ENCODE measurements around the gene RNF26. TPM values are rescaled to one million over a fixed set of nuclear protein-coding genes. Genes with fewer than 3 reads are reported as not detected.
A peak's percentile ranks its signal among the peaks of the same experiment; 100 is the strongest.

Gene RNF26
- total and polyA plus RNA-seq, 2 of the 13 experiments (the other 11 are each of a cell fraction or from before 2014, with no cell fraction given): 11.9 to 26.3 TPM

DNA sequence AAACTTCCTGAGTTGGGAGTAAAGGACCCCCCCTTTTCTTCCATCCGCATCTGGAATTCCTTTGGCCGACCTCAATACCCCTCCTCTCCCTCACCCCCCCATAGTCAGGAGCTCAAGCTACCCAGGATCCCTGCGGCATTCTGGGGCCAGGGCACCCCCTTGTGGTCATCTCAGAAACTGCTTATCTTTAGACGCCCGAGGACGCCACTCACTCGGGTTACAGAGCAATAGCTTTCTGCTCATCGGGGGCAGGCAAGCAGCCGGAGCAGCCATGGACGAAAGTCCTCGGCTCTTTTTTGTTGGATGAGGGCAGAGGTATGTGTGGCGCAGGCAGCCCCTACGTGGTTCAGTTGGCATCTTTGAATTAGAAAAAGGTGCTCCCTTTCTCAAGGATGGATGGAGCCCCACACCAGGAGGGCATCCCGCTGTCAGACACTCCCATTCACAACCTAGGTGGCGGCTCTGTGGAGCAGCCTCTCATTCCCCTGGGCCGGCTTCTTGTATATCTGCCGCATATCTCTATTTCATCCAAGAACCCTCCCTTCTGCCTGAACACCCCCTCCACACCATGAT is 4.1 kb downstream of the RNF26 start:
- 25% methylated on average over 16 of the region's 17 CpGs for WGBS (ENCODE audit: low lambda C conversion rate)
- Histone ChIP-seq H3K27me3 (ENCODE audit: control insufficient read depth in 1 of 2, insufficient read depth in 2 of 2, low read length in 2 of 2) (peaks cover 0 to 26% of the 10 kb centered on the region in 2 experiments; a peak in 3 of 5 replicates), H3K9me3 (ENCODE audit: low read length) (no peaks in the 10 kb centered on the region), H3K27ac (ENCODE audit: extremely low read length, insufficient read depth, low read length) (no peak overlapping the region), H3K79me2 (ENCODE audit: insufficient read depth, low read length) (peaks cover 24% of the 10 kb centered on the region), H2AFZ (ENCODE audit: low read length) (no peak overlapping the region), H3K36me3 (replicated peaks in 1 of 2; ENCODE audit: control insufficient read depth in 1 of 2, insufficient read depth in 2 of 2, low read length in 2 of 2) (peaks cover 8 to 14% of the 10 kb centered on the region in 2 experiments; a peak in 4 of 5 replicates), H3K9ac (ENCODE audit: insufficient read depth, low read depth, low read length) (no peak overlapping the region), H4K20me1 (ENCODE audit: insufficient read depth, low read length) (peaks cover 4% of the 10 kb centered on the region; the same call in 1 of the 2 replicates), H3K4me3 (replicated peaks in 1 of 3; ENCODE audit: insufficient read depth in 1 of 3, low read depth in 2 of 3, low read length in 3 of 3) (no peak overlapping the region), H3K4me1 (ENCODE audit: insufficient read depth, low read length) (peaks cover 57% of the 10 kb centered on the region), H3K4me2 (ENCODE audit: low read depth, low read length) (peak overlapping the region; percentile 35; the same call in 1 of the 2 replicates)
- POLR2A ChIA-PET: interaction anchor here (0.6 to 2.3 kb wide), 12 partner anchors 10 to 222 kb away, joined by 3 to 29 read pairs (median 4); partner anchors contain the start of genes CBL, MCAM and USP2
- CTCF ChIA-PET (ENCODE audit: low intra/inter-chr PET ratio, low total read pairs): interaction anchor here (1.3 to 1.9 kb wide), 4 partner anchors 14 to 43 kb away, joined by 4 to 17 read pairs (median 9); partner anchors contain the start of gene USP2
- BruUV-seq (replicated peaks): no TSS peak
- FAIRE-seq (peak; percentile 30), ATAC-seq (peak; percentile 43), DNase-seq (ENCODE audit: low spot score) (peak; percentile 57)
- in situ Hi-C loops (cut with HindIII; ENCODE audit: extremely low pct_ligation_motif_present, low pct_unique_long_range_greater_than_20kb) (loop anchor here (5.0 to 10.0 kb wide), 2 partner anchors 34 to 136 kb away; no protein-coding TSS in a partner anchor), intact Hi-C loops (cut with micrococcal nuclease; ENCODE audit: unreplicated experiment) (loop anchor here (1.0 kb wide), 1 partner anchor 36 kb away; no protein-coding TSS in a partner anchor)
- TF ChIP-seq SAP130 (CRISPR knock-in tag; IDR thresholded peaks at IDR 0.05; ENCODE audit: low read depth) (peak; percentile 17; the same call in 1 of the 2 replicates), U2AF1 (optimal IDR thresholded peaks at IDR 0.05; ENCODE audit: low read depth, low read length) (peak; percentile 35), KLF15 (CRISPR knock-in tag; IDR thresholded peaks at IDR 0.05; ENCODE audit: borderline replicate concordance) (no peak), IRF2 (CRISPR knock-in tag; IDR thresholded peaks at IDR 0.05) (0 out of 2 replicates have a peak, but pooled peaks have one; percentile 35), MAX (IDR thresholded peaks at IDR 0.05) (0 out of 2 replicates have a peak, but pooled peaks have one; percentile 26), ZNF33A (CRISPR knock-in tag; IDR thresholded peaks at IDR 0.05; ENCODE audit: borderline replicate concordance) (no peak), ERF (CRISPR knock-in tag; IDR thresholded peaks at IDR 0.05) (peak; percentile 33; the same call in 1 of the 2 replicates), ZBTB3 (CRISPR knock-in tag; IDR thresholded peaks at IDR 0.05; ENCODE audit: borderline replicate concordance, low read depth) (no peak)
- TF ChIP-seq, protein P1, sequence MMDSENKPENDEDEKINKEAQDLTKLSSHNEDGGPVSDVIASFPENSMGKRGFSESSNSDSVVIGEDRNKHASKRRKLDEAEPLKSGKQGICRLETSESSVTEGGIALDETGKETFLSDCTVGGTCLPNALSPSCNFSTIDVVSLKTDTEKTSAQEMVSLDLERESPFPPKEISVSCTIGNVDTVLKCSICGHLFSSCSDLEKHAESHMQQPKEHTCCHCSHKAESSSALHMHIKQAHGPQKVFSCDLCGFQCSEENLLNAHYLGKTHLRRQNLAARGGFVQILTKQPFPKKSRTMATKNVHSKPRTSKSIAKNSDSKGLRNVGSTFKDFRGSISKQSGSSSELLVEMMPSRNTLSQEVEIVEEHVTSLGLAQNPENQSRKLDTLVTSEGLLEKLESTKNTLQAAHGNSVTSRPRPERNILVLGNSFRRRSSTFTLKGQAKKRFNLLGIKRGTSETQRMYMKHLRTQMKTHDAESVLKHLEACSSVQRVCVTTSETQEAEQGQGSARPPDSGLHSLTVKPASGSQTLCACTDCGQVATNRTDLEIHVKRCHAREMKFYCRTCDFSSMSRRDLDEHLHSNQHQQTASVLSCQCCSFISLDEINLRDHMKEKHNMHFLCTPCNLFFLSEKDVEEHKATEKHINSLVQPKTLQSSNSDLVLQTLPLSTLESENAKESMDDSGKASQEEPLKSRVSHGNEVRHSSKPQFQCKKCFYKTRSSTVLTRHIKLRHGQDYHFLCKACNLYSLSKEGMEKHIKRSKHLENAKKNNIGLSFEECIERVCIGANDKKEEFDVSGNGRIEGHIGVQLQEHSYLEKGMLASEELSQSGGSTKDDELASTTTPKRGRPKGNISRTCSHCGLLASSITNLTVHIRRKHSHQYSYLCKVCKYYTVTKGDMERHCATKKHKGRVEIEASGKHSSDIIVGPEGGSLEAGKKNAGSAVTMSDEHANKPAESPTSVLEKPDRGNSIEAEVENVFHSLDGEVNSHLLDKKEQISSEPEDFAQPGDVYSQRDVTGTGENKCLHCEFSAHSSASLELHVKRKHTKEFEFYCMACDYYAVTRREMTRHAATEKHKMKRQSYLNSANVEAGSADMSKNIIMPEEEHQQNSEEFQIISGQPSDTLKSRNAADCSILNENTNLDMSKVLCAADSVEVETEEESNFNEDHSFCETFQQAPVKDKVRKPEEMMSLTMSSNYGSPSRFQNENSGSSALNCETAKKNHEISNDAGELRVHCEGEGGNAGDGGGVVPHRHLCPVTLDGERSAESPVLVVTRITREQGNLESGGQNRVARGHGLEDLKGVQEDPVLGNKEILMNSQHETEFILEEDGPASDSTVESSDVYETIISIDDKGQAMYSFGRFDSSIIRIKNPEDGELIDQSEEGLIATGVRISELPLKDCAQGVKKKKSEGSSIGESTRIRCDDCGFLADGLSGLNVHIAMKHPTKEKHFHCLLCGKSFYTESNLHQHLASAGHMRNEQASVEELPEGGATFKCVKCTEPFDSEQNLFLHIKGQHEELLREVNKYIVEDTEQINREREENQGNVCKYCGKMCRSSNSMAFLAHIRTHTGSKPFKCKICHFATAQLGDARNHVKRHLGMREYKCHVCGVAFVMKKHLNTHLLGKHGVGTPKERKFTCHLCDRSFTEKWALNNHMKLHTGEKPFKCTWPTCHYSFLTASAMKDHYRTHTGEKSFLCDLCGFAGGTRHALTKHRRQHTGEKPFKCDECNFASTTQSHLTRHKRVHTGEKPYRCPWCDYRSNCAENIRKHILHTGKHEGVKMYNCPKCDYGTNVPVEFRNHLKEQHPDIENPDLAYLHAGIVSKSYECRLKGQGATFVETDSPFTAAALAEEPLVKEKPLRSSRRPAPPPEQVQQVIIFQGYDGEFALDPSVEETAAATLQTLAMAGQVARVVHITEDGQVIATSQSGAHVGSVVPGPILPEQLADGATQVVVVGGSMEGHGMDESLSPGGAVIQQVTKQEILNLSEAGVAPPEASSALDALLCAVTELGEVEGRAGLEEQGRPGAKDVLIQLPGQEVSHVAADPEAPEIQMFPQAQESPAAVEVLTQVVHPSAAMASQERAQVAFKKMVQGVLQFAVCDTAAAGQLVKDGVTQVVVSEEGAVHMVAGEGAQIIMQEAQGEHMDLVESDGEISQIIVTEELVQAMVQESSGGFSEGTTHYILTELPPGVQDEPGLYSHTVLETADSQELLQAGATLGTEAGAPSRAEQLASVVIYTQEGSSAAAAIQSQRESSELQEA (CRISPR knock-in tag; IDR thresholded peaks at IDR 0.05; ENCODE audit: not compliant biosample characterization): no peak
- TF ChIP-seq, protein P2, sequence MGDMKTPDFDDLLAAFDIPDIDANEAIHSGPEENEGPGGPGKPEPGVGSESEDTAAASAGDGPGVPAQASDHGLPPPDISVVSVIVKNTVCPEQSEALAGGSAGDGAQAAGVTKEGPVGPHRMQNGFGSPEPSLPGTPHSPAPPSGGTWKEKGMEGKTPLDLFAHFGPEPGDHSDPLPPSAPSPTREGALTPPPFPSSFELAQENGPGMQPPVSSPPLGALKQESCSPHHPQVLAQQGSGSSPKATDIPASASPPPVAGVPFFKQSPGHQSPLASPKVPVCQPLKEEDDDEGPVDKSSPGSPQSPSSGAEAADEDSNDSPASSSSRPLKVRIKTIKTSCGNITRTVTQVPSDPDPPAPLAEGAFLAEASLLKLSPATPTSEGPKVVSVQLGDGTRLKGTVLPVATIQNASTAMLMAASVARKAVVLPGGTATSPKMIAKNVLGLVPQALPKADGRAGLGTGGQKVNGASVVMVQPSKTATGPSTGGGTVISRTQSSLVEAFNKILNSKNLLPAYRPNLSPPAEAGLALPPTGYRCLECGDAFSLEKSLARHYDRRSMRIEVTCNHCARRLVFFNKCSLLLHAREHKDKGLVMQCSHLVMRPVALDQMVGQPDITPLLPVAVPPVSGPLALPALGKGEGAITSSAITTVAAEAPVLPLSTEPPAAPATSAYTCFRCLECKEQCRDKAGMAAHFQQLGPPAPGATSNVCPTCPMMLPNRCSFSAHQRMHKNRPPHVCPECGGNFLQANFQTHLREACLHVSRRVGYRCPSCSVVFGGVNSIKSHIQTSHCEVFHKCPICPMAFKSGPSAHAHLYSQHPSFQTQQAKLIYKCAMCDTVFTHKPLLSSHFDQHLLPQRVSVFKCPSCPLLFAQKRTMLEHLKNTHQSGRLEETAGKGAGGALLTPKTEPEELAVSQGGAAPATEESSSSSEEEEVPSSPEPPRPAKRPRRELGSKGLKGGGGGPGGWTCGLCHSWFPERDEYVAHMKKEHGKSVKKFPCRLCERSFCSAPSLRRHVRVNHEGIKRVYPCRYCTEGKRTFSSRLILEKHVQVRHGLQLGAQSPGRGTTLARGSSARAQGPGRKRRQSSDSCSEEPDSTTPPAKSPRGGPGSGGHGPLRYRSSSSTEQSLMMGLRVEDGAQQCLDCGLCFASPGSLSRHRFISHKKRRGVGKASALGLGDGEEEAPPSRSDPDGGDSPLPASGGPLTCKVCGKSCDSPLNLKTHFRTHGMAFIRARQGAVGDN (CRISPR knock-in tag; IDR thresholded peaks at IDR 0.05): 0 out of 2 replicates have a peak, but pooled peaks have one; percentile 9
